Adrenal gland (tissue), 12 donors: ENCODE results near the gene ATP8B1. TPM values are rescaled to one million over a fixed set of nuclear protein-coding genes. Genes with fewer than 3 reads are reported as not detected.
A peak's percentile ranks its signal among the peaks of the same experiment; 100 is the strongest.
"Not testable (repeated sequence)": the region's sequence is repeated elsewhere in the genome, so short reads cannot be mapped to it uniquely, and the experiment has no call there.

Source experiments
- DNase-seq, 7 donors: peaks; one replicate each; pipeline ENCODE4 v3.0.0-alpha.2; 2019 to 2020
- H3K27ac ChIP-seq, 5 donors: fragments of 200-600 bp; sonication (generic) in 4 of 5; 1 replicate in 3 of 5; 2 replicates in 2 of 5; pipeline versions ENCODE4 v1.5.1 to v1.8.0; 2016 to 2020; ENCODE audit warnings: mild to moderate bottlenecking in 1 of 5
- H3K27me3 ChIP-seq: fragments of 200-600 bp; 2 replicates; pipeline ENCODE4 v1.8.0; 2021
- H3K36me3 ChIP-seq, 2 donors: fragments of 200-600 bp; replicated peaks in 1 of 2; 1 replicate in 1 of 2; 2 replicates in 1 of 2; pipeline versions ENCODE4 v1.5.1 to v1.8.0; 2018 to 2022
- H3K4me1 ChIP-seq, 2 donors: fragments of 200-600 bp; replicated peaks in 1 of 2; 1 replicate in 1 of 2; 2 replicates in 1 of 2; pipeline versions ENCODE4 v1.5.1 to v1.8.0; 2018 to 2021
- H3K4me3 ChIP-seq, 4 donors: fragments of 200-600 bp; sonication (generic) in 3 of 4; one replicate each; pipeline ENCODE4 v1.5.1; 2016 to 2018
- H3K9me3 ChIP-seq, 3 donors: fragments of 200-600 bp; sonication (generic) in 1 of 3; replicated peaks in 1 of 3; 1 replicate in 2 of 3; 2 replicates in 1 of 3; pipeline versions ENCODE4 v1.5.1 to v1.8.0; 2016 to 2021
- CTCF ChIP-seq, 6 experiments: fragments of 450-650 bp in 4 of 6; fragments of 200-600 bp in 2 of 6; sonication (generic) in 1 of 6; IDR thresholded peaks; 1 replicate in 5 of 6; 2 replicates in 1 of 6; pipeline versions ENCODE4 v1.5.1 to v1.8.0; 2016 to 2021; ENCODE audit warnings: antibody characterized with exemption in 6 of 6, mild to moderate bottlenecking in 2 of 6, moderate library complexity in 1 of 6
- POLR2A ChIP-seq, 2 donors: fragments of 450-650 bp; IDR thresholded peaks; one replicate each; pipeline ENCODE4 v1.6.1; 2017; ENCODE audit warnings: antibody characterized with exemption in 2 of 2, mild to moderate bottlenecking in 2 of 2, moderate library complexity in 1 of 2
- WGBS, 4 donors: extraction: QIAGEN DNeasy Blood & Tissue Kit in 2 of 4; methylation state at CpG; one replicate each; pipeline versions ENCODE4 v1.1.5 to v1.1.7; 2013 to 2017; 5-methylcytosine and 5-hydroxymethylcytosine counted together
- intact Hi-C, 2 donors: fragments of 100-400 bp; cut with DNase I; formaldehyde crosslinking; loops; one replicate each; pipeline versions ENCODE4 v1.14.1 to v1.15.0; 2022 to 2023
- polyA plus RNA-seq, 3 donors: library from polyadenylated mRNA; stranded (reverse); fragments of 200-250 nt in 2 of 3; fragments of 350-450 nt in 1 of 3; fragmentation: Illumina TruSeq in 1 of 3; extraction: RNeasy Lipid Tissue Mini Kit (QIAGEN cat#74804) in 1 of 3; gene quantifications; one replicate each; pipeline ENCODE4 v1.2.3, GENCODE V29; 2013 to 2014
- total RNA-seq, 9 donors: library from RNA; depleted of rRNA in 4 of 9; stranded (reverse); fragments of >200 nt in 4 of 9; fragments of 120-200 nt in 1 of 9; fragmentation: NEBNext Ultra II Directional in 1 of 9; extraction: Animal tissue kit (Norgen Biotek cat#: 25700) in 1 of 9; gene quantifications; one replicate each; pipeline versions ENCODE4 v1.1.0 to v1.2.4, GENCODE V29; 2013 to 2023
- donor health status: healthy with polysubstance abuse.
- donor health status: Bipolar disorder and iron deficiency.
- donor health status: DM: yes; HTN: yes; CAD: no.
- donor health status: DM: no; HTN: no; CAD: no.
- donor health status: DM: no; HTN: no; CAD: no.
- donor health status: DM: yes; HTN: yes; CAD: no.

The ATP8B1 gene
- total and polyA plus RNA-seq, 12 donors, result 4.3 to 42.5 (median 14.4) TPM

GRCh38 chr18:57649556-57650500 is 153.3 kb downstream of the ATP8B1 start:
- TF ChIP-seq POLR2A (IDR thresholded peaks at IDR 0.05) (no peak), CTCF (IDR thresholded peaks at IDR 0.05) (no peak)
- intact Hi-C loops, result loop anchor here in 1 of 2 donors (10.0 kb wide), 1 partner anchor 155 kb away; the partner anchor contains the start of gene ATP8B1
- Histone ChIP-seq H3K4me1 (peaks cover 0 to 11% of the 10 kb centered on the region in 2 donors), H3K27me3 (no peaks in the 10 kb centered on the region), H3K9me3 (no peaks in the 10 kb centered on the region), H3K36me3 (peaks cover 0 to 6% of the 10 kb centered on the region in 2 donors), H3K27ac (peak overlapping the region in 4 of 5 donors; percentile 35 to 67 (median 54)), H3K4me3 (no peak overlapping the region)
- WGBS, 4 donors, result 68 to 74% (median 70%) methylated on average over 11 of the region's 11 CpGs
- peak in 5 of 7 donors; percentile 30 to 56 (median 44) for DNase-seq

DNA sequence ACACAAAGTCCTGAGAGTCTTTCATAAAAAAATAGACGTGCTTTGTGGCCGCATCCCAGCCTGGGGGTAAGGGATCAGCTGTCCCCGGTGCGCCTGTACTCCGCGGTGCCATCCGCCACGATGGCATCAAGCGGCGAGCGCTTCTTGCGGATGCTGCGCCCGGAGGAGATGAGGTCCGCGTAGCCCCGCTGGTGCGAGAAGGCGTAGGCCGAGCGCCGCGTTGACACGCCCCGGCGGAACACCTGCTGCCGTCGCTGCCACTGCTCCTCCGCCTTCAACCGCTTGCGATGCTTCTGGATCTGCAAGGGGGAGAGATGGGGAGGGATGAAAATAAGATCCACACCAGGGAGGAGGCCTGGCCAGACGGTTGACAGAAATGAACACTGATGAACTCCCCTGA is 154.7 kb downstream of the ATP8B1 start:
- no peak for TF ChIP-seq CTCF (IDR thresholded peaks at IDR 0.05)
- no peak for TF ChIP-seq POLR2A (IDR thresholded peaks at IDR 0.05)
- H3K36me3 ChIP-seq, result peaks cover 0 to 6% of the 10 kb centered on the region in 2 donors
- H3K27me3 ChIP-seq, result no peaks in the 10 kb centered on the region
- H3K9me3 ChIP-seq, result no peaks in the 10 kb centered on the region
- no peak overlapping the region for H3K27ac ChIP-seq
- no peak overlapping the region for H3K4me3 ChIP-seq
- H3K4me1 ChIP-seq, result peaks cover 0 to 11% of the 10 kb centered on the region in 2 donors
- no peak for DNase-seq
- intact Hi-C loops, result loop anchor here in 1 of 2 donors (10.0 kb wide), 1 partner anchor 156 kb away; the partner anchor contains the start of gene ATP8B1
- 80 to 93% (median 88%) methylated on average over 24 to 32 of the region's 32 CpGs for WGBS, 4 donors

GRCh38 chr18:57644540-57644939 is 158.6 kb downstream of the ATP8B1 start:
- intact Hi-C loops, result loop anchor here in 1 of 2 donors (10.0 kb wide), 1 partner anchor 160 kb away; the partner anchor contains the start of gene ATP8B1
- peak in 3 of 6 experiments; percentile 14 to 34 (median 24) for TF ChIP-seq CTCF (IDR thresholded peaks at IDR 0.05)
- no peak for TF ChIP-seq POLR2A (IDR thresholded peaks at IDR 0.05)
- Histone ChIP-seq H3K27me3 (no peaks in the 10 kb centered on the region), H3K4me1 (peaks cover 0 to 3% of the 10 kb centered on the region in 2 donors), H3K36me3 (peaks cover 0 to 6% of the 10 kb centered on the region in 2 donors), H3K27ac (no peak overlapping the region), H3K9me3 (no peaks in the 10 kb centered on the region), H3K4me3 (no peak overlapping the region)
- no peak for DNase-seq

GRCh38 chr18:57643726-57644125 is 159.4 kb downstream of the ATP8B1 start:
- 93 to 97% (median 95%) methylated on average over 12 to 25 of the region's 25 CpGs for WGBS, 4 donors
- peak in 1 of 7 donors; percentile 31 for DNase-seq
- not testable (repeated sequence) for H3K36me3 ChIP-seq, H3K27ac ChIP-seq, H3K4me1 ChIP-seq, H3K9me3 ChIP-seq, H3K27me3 ChIP-seq, H3K4me3 ChIP-seq
- intact Hi-C loops, result loop anchor here in 1 of 2 donors (10.0 kb wide), 1 partner anchor 161 kb away; the partner anchor contains the start of gene ATP8B1

DNA sequence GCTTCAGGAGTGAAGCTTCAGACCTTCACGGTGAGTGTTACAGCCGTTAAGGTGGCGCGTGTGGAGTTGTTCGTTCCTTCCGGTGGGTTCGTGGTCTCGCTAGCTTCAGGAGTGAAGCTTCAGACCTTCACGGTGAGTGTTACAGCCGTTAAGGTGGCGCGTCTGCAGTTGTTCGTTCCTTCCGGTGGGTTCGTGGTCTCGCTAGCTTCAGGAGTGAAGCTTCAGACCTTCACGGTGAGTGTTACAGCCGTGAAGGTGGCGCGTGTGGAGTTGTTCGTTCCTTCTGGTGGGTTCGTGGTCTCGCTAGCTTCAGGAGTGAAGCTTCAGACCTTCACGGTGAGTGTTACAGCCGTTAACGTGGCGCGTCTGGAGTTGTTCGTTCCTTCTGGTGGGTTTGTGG is 160.7 kb downstream of the ATP8B1 start:
- 94 to 99% (median 96%) methylated on average over 13 to 20 of the region's 29 CpGs for WGBS, 4 donors
- H3K27me3 ChIP-seq, H3K27ac ChIP-seq, H3K9me3 ChIP-seq, H3K36me3 ChIP-seq, H3K4me3 ChIP-seq, H3K4me1 ChIP-seq, DNase-seq: not testable (repeated sequence)
- intact Hi-C loops, result loop anchor here in 1 of 2 donors (10.0 kb wide), 1 partner anchor 162 kb away; the partner anchor contains the start of gene ATP8B1
